HEK293T (cell line): ENCODE measurements around the gene BPIFA2.

ENCODE experiments used
- CTCF ChIA-PET: fragments of 350-600 bp; formaldehyde crosslinking; extraction: SDS; loops from one replicate; lab custom pipeline; 2021; ENCODE audit warnings: antibody characterized with exemption, inconsistent platforms; lab: Yijun Ruan, JAX
- POLR2A ChIA-PET: fragments of 350-600 bp; formaldehyde crosslinking; extraction: SDS; loops from one replicate; lab custom pipeline; 2020; ENCODE audit warnings: antibody characterized with exemption, inconsistent platforms; lab: Yijun Ruan, JAX
- DNase-seq: peaks from one replicate; pipeline ENCODE4 v3.0.0; 2012; ENCODE audit warnings: mixed read lengths; ENCODE audit errors: extremely low spot score
- ARNT ChIP-seq: fragments of 450-650 bp; IDR thresholded peaks from 2 replicates; pipeline ENCODE4 v1.6.1; 2017; ENCODE audit warnings: mild to moderate bottlenecking
- BHLHE40 ChIP-seq: fragments of 450-650 bp; IDR thresholded peaks from 2 replicates; pipeline ENCODE4 v1.6.1; 2016; ENCODE audit warnings: mild to moderate bottlenecking, moderate library complexity, borderline replicate concordance
- CTBP1 ChIP-seq: fragments of 450-650 bp; IDR thresholded peaks from 2 replicates; pipeline ENCODE4 v1.6.1; 2016; ENCODE audit warnings: borderline replicate concordance
- ELF4 ChIP-seq: fragments of 450-650 bp; IDR thresholded peaks from 2 replicates; pipeline ENCODE4 v1.6.1; 2017; ENCODE audit warnings: antibody characterized with exemption
- FOXA1 ChIP-seq: fragments of 450-650 bp; IDR thresholded peaks from 2 replicates; pipeline ENCODE4 v1.6.1; 2016; ENCODE audit warnings: mild to moderate bottlenecking
- FOXK2 ChIP-seq: fragments of 450-650 bp; IDR thresholded peaks from 2 replicates; pipeline ENCODE4 v1.6.1; 2016; ENCODE audit warnings: mild to moderate bottlenecking
- FOXM1 ChIP-seq: fragments of 450-650 bp; IDR thresholded peaks from 2 replicates; pipeline ENCODE4 v1.6.1; 2017; ENCODE audit warnings: mild to moderate bottlenecking, borderline replicate concordance
- HDGF ChIP-seq: fragments of 450-650 bp; IDR thresholded peaks from 2 replicates; pipeline ENCODE4 v1.6.1; 2017; ENCODE audit warnings: antibody characterized with exemption, borderline replicate concordance
- L3MBTL2 ChIP-seq: fragments of 450-650 bp; conservative IDR thresholded peaks from 2 replicates; pipeline ENCODE4 v1.6.1; 2016; ENCODE audit warnings: mild to moderate bottlenecking
- LEF1 ChIP-seq: fragments of 450-650 bp; IDR thresholded peaks from 2 replicates; pipeline ENCODE4 v1.6.1; 2017; ENCODE audit warnings: mild to moderate bottlenecking, borderline replicate concordance
- NFRKB ChIP-seq: fragments of 450-650 bp; IDR thresholded peaks from 2 replicates; pipeline ENCODE4 v1.6.1; 2016; ENCODE audit warnings: mild to moderate bottlenecking, moderate library complexity
- SP1 ChIP-seq: fragments of 450-650 bp; IDR thresholded peaks from 2 replicates; pipeline ENCODE4 v1.6.1; 2017
- SUZ12 ChIP-seq: fragments of 450-650 bp; IDR thresholded peaks from 2 replicates; pipeline ENCODE4 v1.6.1; 2016; ENCODE audit warnings: mild to moderate bottlenecking
- TARDBP ChIP-seq: fragments of 450-650 bp; IDR thresholded peaks from 2 replicates; pipeline ENCODE4 v1.6.1; 2016
- ZNF384 ChIP-seq: fragments of 450-650 bp; IDR thresholded peaks from 2 replicates; pipeline ENCODE4 v1.6.1; 2016
- TF ChIP-seq, protein P1 (sequence below): fragments of 450-650 bp; IDR thresholded peaks from 2 replicates; pipeline ENCODE4 v1.6.1; 2016

BPIFA2 gene

DNA sequence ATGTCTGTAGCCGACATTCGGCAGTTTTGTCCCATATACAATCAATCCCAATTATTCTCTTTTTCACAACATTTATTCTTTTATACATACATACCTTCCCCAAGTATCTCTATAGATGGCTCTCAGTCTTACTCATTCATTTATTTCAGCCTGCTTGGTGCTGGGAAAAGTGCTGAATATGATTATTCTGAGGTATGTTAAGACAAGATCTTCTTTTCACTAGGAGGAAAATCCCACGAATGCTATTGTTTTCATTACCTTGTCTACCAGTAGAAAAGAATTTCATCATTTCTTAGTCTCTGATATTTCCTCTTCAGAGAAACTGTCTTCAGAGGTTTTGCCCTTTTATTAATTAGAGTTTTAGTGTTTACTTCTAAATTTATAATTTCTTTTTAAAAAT lies 35.5 kb downstream of the BPIFA2 start:
- DNase-seq: no peak
- ChIA-PET POLR2A (no interaction called here), CTCF (no interaction called here)
- TF ChIP-seq SP1 (no peak), ARNT (no peak), ELF4 (no peak), BHLHE40 (no peak), FOXM1 (no peak), L3MBTL2 (no peak), CTBP1 (no peak), ZNF384 (no peak), NFRKB (no peak), SUZ12 (no peak), FOXA1 (no peak), TARDBP (no peak)
- TF ChIP-seq, protein P1, sequence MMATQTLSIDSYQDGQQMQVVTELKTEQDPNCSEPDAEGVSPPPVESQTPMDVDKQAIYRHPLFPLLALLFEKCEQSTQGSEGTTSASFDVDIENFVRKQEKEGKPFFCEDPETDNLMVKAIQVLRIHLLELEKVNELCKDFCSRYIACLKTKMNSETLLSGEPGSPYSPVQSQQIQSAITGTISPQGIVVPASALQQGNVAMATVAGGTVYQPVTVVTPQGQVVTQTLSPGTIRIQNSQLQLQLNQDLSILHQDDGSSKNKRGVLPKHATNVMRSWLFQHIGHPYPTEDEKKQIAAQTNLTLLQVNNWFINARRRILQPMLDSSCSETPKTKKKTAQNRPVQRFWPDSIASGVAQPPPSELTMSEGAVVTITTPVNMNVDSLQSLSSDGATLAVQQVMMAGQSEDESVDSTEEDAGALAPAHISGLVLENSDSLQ: no peak

DNA sequence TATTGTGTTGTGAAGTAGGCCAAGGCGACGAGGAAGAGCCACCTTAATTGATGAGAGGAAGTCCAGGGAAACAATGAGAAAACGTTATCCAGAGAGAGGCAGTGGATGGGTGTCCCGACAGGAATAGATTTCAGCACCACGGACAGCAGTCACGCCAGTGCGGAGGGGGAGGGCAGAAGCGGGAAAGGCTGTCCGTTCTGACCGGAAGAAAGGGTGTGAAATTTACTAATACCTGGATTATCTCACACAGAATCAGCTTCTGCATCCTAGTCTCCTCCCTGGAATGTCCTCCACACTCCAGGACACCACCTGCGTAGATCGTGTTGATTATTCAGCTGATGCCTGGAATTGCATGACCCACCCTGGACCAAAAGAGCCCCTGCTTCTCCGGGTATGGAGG lies 41.8 kb downstream of the BPIFA2 start:
- peak; percentile 78 for DNase-seq
- TF ChIP-seq FOXK2: no peak
- TF ChIP-seq FOXA1: no peak
- TF ChIP-seq TARDBP: no peak
- TF ChIP-seq ARNT: no peak
- TF ChIP-seq, protein P1: no peak
- TF ChIP-seq SP1: no peak
- TF ChIP-seq BHLHE40: no peak
- TF ChIP-seq HDGF: no peak
- TF ChIP-seq L3MBTL2: no peak
- TF ChIP-seq NFRKB: no peak
- TF ChIP-seq ZNF384: no peak
- no peak for TF ChIP-seq FOXM1
- TF ChIP-seq CTBP1: no peak
- TF ChIP-seq ELF4: no peak
- no peak for TF ChIP-seq LEF1
- TF ChIP-seq SUZ12: no peak
- ChIA-PET CTCF (no interaction called here), POLR2A (no interaction called here)

DNA sequence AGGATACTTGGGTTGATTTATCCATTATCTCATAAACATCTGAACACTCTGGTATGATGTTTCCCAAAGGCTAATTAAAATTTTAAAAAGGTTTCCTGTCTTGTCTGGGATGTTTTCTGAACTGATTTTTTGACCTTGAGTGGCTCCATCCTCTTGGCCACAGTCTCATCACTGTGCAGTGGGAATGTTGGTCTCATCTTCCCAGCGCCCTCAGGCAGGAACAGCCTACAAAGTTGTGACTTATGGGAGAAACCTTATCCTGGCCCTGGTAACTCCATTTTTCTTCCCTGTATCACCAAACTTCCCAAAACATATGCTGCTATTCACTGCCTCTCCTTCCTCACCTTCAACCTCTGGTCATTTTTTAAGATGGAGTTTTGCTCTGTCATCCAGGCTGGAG lies 42.4 kb downstream of the BPIFA2 start:
- POLR2A ChIA-PET: no interaction called here
- no peak for DNase-seq
- CTCF ChIA-PET: no interaction called here
- TF ChIP-seq CTBP1: no peak
- TF ChIP-seq HDGF: no peak
- no peak for TF ChIP-seq L3MBTL2
- no peak for TF ChIP-seq SUZ12
- TF ChIP-seq ZNF384: no peak
- no peak for TF ChIP-seq FOXA1
- TF ChIP-seq SP1: no peak
- TF ChIP-seq TARDBP: no peak
- TF ChIP-seq BHLHE40: no peak
- TF ChIP-seq LEF1: no peak
- TF ChIP-seq ARNT: no peak
- no peak for TF ChIP-seq NFRKB
- TF ChIP-seq FOXK2: no peak

DNA sequence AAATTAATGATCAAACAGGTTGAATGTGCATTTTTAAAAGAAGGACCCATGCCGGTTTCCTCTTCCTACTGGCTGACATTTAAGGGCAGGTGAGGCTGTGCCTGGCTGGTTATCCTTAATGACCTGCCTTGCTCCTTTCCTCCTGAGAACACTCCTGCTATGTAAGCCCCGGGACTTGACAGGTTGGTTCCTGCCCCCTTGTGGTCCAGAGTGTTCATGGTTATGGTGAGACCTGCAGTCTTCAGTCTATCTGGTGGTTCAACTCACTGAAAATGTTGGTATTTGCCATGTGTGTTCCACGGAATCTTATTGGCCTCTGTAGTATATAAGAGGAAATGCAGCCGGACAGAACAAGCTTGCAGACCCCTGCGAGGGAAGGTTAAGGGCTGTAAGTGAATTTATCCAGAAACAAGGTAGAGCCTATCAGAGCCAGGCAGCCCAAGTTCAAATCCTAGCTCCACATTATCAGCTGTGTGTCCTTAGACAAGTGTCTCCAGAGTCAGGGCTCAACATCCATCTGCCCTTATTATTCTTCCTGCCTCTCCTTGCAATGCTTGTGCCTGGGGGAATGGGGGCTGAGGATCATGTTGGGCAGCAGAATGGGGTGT lies 44.0 kb downstream of the BPIFA2 start:
- DNase-seq: peak; percentile 67
- CTCF ChIA-PET: interaction anchor here (0.6 to 1.5 kb wide), 3 partner anchors 9 to 1077 kb away, joined by 3 to 6 read pairs (median 4); no protein-coding TSS in a partner anchor
- POLR2A ChIA-PET: no interaction called here
- no peak for TF ChIP-seq NFRKB
- no peak for TF ChIP-seq SP1
- no peak for TF ChIP-seq ZNF384
- TF ChIP-seq BHLHE40: no peak
- TF ChIP-seq LEF1: no peak
- TF ChIP-seq, protein P1: no peak
- no peak for TF ChIP-seq SUZ12
- no peak for TF ChIP-seq FOXK2
- TF ChIP-seq L3MBTL2: no peak
- no peak for TF ChIP-seq FOXM1
- TF ChIP-seq CTBP1: no peak
- no peak for TF ChIP-seq TARDBP

DNA sequence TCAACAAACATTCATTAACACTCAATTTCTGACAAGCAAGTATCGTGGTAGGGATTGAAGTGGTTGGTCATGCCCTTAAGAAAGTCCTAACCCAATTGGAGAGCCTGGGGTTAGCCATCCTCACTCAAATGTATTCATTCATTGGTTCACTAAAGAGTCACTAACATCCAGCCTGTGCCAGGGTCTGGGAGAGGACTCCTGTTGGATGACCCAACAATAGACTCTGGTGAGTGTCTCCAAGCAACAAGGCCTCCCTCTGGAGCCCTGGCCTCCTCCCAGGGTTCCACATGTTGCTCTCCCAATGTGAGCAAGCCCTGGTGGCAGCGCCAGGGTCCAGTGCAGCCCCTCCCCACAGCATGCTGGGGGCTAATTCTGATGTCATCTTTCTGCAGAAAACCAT lies 49.1 kb downstream of the BPIFA2 start, which contains the start of gene BPIFA3:
BPIFA3 (plus strand) TSS at position 301 of the 400 bp plus-strand sequence. CDS start 185 bp downstream, outside the sequence.
- CTCF ChIA-PET: no interaction called here
- POLR2A ChIA-PET: no interaction called here
- no peak for TF ChIP-seq ZNF384
- TF ChIP-seq L3MBTL2: no peak
- no peak for DNase-seq

DNA sequence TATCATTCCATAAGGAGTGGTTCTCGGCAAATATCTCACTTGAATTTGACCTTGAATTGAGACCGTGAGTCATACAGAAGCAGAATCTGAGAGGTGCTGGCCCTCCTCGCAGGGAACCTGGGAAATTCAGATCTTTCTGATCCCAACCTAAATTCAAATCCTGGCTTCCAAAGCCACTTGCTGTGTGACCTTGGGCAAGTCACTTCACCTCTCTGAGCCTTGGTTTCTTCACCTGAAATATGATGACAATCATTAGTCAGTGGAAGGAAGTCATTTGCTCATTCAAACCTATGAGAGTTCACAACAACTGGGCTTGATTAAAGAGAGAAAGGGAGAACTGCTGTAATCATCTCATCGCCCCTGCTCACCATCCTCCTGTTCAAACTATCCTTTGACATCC lies 56.4 kb downstream of the BPIFA2 start:
- no peak for DNase-seq
- no peak for TF ChIP-seq BHLHE40
- TF ChIP-seq CTBP1: no peak
- no peak for TF ChIP-seq LEF1
- no peak for TF ChIP-seq L3MBTL2
- TF ChIP-seq FOXM1: no peak
- ChIA-PET POLR2A (no interaction called here), CTCF (interaction anchor here (0.6 kb wide), 1 partner anchor 67 kb away, joined by 3 read pairs; no protein-coding TSS in a partner anchor)

DNA sequence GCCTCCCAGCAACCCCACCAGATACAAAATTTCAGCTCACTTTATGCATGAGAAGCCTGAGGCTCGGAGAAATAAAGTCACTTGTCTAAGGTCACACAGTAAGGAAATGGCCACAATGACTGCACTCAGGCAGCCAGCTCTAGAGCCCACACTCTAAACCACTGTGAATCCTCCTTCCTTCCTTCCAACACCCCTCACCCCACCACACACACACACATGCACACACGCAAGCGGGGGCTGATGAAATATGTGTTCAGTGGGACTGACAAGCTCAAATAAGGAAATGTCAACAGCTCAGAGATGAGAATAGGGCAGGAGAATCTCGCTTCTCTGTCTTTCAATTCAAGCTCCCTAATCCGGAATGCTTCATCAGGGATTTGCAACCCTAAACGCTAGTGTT lies 61.9 kb downstream of the BPIFA2 start:
- no peak for DNase-seq
- ChIA-PET CTCF (no interaction called here), POLR2A (no interaction called here)
- TF ChIP-seq NFRKB: no peak
- TF ChIP-seq SUZ12: no peak
- no peak for TF ChIP-seq L3MBTL2
- no peak for TF ChIP-seq ARNT
- TF ChIP-seq, protein P1: no peak
- TF ChIP-seq BHLHE40: no peak
- no peak for TF ChIP-seq TARDBP
- TF ChIP-seq ELF4: no peak
- TF ChIP-seq FOXM1: no peak
- no peak for TF ChIP-seq FOXK2
- TF ChIP-seq HDGF: no peak
